ENCODE data around the gene B4GALT3.

DNA sequence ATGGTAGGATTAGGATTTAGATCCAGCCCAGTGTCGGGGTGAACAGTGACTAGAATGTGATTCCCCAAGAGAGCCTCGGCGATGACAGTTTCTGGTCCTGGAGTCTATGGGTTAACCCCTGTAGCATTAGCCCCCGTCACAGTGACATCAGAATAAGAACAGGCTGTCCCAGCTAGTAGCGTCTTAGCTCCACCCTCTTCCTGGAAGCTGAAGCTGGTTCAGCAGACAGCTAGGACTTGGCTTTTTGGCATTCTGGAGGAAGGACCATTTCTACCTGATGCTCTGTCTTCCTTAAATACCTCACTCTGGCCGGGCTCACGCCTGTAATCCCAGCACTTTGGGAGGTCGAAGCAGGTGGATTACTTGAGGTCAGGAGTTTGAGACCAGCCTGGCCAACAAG, 29.9 kb upstream of the B4GALT3 start:
- TF ChIP-seq SMC3 (IDR thresholded peaks at IDR 0.05; ENCODE audit: low read depth, low read length) (no peak), POLR2A (IDR thresholded peaks at IDR 0.05; ENCODE audit: low read depth, low read length) (no peak), RAD21 (IDR thresholded peaks at IDR 0.05; ENCODE audit: low read length) (no peak), CEBPB (IDR thresholded peaks at IDR 0.05; ENCODE audit: low read depth, low read length) (no peak), MAFK (IDR thresholded peaks at IDR 0.05; ENCODE audit: low read depth, low read length) (no peak), RFX5 (IDR thresholded peaks at IDR 0.05; ENCODE audit: low read depth, low read length) (no peak), CHD1 (IDR thresholded peaks at IDR 0.05; ENCODE audit: low read depth, low read length) (no peak), MXI1 (IDR thresholded peaks at IDR 0.05; ENCODE audit: borderline replicate concordance, low read depth, low read length) (no peak), RCOR1 (IDR thresholded peaks at IDR 0.05; ENCODE audit: insufficient replicate concordance, low read length) (no peak), FOS (IDR thresholded peaks at IDR 0.05; ENCODE audit: low read depth, low read length) (no peak), ELK1 (IDR thresholded peaks at IDR 0.05; ENCODE audit: borderline replicate concordance, low read depth, low read length) (no peak)
- TF ChIP-seq, protein P1, sequence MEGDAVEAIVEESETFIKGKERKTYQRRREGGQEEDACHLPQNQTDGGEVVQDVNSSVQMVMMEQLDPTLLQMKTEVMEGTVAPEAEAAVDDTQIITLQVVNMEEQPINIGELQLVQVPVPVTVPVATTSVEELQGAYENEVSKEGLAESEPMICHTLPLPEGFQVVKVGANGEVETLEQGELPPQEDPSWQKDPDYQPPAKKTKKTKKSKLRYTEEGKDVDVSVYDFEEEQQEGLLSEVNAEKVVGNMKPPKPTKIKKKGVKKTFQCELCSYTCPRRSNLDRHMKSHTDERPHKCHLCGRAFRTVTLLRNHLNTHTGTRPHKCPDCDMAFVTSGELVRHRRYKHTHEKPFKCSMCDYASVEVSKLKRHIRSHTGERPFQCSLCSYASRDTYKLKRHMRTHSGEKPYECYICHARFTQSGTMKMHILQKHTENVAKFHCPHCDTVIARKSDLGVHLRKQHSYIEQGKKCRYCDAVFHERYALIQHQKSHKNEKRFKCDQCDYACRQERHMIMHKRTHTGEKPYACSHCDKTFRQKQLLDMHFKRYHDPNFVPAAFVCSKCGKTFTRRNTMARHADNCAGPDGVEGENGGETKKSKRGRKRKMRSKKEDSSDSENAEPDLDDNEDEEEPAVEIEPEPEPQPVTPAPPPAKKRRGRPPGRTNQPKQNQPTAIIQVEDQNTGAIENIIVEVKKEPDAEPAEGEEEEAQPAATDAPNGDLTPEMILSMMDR (conservative IDR thresholded peaks at IDR 0.05; ENCODE audit: low read depth, low read length), result no peak
- TF ChIP-seq, protein P2, sequence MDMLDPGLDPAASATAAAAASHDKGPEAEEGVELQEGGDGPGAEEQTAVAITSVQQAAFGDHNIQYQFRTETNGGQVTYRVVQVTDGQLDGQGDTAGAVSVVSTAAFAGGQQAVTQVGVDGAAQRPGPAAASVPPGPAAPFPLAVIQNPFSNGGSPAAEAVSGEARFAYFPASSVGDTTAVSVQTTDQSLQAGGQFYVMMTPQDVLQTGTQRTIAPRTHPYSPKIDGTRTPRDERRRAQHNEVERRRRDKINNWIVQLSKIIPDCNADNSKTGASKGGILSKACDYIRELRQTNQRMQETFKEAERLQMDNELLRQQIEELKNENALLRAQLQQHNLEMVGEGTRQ (IDR thresholded peaks at IDR 0.05; ENCODE audit: low read depth, low read length), result no peak

All from IMR-90 (cell line).